Right kidney (tissue), 1 donor: ENCODE results near the gene COTL1.
"Not testable (repeated sequence)": the region's sequence is repeated elsewhere in the genome, so short reads cannot be mapped to it uniquely, and the experiment has no call there.

Experiments
- DNase-seq: peaks from one replicate; pipeline ENCODE4 v3.0.0-alpha.2; 2016

COTL1 gene

DNA sequence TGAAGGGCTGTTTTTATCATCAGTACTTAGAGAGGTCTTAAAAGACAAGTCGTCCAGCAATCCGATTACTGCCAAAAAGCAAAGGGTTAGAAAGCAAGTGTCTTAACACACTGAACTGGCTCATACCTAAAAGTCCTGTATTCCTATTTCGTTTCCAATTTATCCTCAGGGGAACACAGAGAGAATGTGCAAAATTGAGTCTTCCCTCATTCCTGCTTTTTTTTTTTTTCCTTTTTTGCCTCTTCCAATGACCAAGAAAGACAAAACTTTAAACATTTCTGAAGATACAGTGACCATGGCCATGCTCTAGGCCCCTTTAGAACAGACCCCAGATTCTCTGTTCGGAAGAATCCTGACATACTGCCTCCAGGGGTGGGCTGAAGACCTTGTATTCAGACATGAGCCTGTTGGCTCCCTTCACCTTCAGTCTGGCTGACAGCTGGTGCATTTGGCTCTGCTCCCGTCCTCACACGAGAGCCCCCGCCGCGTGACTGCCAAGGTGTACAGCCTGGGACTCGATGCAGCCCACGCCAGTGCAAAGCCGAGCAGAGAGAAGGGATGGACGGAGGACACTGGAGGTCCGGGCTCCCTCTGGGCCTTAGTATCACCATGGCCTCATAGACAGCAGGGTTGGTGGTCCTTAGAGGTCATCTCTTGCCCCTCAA, 47.0 kb downstream of the COTL1 start:
- DNase-seq, result no peak

DNA sequence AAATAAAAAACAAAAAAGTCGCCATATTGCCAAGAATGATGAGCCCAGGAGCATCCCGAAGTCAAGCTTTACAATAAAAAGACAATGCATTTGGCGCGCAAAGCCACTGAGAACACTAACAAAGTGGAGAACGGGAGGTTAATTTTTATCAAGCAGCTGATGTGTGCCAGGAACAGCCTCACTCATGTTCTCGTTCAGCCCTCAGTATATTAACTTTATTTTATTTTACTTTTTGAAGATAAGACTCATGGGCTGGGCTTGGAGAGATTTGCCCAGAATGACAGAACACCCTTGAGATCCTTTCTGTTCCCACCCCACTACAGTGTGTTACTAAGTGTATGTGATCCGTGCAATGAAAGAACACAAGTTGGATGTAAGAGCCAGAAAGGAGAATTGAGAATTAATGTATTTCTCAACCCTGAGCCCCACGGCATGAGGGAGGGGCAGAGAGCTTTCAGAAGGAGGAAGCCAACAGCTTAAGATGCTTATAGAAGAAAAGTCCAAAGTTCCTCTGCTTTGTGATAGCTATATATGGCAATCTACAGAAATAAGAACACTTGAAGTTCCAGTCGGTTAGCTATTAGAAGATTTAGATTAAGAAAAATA, 48.4 kb downstream of the COTL1 start:
- DNase-seq, result no peak

DNA sequence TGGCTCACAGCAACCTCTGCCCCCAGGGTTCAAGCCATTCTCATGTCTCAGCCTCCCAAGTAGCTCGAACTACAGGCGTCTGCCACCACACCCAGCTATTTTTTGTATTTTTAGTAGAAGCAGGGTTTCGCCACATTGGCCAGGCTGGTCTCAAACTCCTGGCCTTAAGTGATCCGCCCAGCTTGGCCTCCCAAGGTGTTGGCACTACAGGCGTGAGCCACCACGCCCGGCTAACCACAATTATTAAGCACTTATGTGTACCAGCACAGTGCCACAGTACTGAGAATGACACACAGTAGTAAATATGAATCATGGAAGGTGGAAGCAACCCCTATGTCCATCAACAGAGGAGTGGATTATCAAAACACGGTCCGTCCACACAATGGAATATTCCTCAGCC, 49.8 kb downstream of the COTL1 start:
- no peak for DNase-seq

DNA sequence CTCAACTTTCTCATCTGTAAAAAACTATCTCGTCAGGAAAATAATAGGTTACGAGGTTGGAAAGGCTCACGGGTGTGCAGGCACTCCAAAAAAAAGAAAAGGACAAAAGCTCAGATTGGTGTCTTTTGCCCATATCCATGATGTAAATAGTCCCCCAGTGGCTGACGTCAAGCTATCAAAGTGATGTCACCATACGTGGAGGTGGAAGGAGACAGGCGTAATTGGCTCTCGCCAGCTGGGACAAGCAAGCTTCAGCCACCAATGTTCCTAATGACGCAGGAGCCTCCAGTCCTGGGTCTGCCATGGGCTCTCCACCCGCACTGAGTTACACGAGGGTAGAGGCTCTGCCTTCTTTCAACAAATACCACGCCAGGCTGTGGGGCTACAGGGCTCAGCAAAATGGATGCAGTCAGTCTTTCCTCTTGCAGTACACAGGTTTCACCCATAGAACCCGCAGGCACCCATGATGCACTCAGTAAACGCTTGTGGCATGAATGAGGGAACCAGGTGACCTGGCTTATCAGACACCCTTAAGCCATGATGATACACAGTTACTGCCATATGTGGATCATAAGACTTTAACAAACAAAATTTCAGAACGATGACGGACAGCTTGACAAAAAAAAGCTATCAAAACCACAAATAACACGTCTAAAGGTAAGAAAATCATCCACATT, 50.5 kb downstream of the COTL1 start:
- DNase-seq, result no peak

DNA sequence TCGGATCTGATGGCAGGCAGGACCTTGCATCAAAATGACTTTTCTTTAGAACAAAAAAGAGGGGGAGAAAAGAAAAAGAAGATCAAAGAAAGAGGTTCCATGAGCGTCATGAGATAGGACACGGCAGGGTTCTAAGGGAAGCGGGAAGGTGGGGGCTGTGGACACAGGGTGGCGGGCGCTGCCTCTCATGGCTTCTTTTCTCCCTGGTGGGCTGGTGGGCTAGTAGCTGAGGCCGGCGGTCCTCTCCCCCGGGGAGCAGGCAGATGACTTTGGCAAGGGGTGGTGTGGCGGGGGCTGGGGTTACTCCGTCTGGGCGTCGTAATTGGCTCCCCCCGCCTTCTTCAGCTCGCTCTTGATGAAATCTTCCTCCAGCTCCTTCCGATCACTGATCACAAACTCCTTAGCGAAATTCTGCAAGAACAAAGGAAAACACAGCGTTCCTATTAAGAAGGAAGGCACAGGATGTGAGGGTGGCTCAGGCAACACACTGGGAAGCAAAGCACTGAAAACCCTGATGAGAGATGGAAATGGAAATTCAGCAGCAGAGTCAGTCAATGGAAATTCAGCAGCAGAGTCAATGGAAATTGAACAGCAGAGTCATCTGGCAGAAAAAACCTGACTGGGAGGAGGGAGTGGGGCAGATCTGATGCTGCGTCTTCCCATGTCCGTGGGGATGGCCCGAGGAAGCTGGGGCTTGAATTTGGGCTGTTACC, 51.2 kb downstream of the COTL1 start:
- no peak for DNase-seq

DNA sequence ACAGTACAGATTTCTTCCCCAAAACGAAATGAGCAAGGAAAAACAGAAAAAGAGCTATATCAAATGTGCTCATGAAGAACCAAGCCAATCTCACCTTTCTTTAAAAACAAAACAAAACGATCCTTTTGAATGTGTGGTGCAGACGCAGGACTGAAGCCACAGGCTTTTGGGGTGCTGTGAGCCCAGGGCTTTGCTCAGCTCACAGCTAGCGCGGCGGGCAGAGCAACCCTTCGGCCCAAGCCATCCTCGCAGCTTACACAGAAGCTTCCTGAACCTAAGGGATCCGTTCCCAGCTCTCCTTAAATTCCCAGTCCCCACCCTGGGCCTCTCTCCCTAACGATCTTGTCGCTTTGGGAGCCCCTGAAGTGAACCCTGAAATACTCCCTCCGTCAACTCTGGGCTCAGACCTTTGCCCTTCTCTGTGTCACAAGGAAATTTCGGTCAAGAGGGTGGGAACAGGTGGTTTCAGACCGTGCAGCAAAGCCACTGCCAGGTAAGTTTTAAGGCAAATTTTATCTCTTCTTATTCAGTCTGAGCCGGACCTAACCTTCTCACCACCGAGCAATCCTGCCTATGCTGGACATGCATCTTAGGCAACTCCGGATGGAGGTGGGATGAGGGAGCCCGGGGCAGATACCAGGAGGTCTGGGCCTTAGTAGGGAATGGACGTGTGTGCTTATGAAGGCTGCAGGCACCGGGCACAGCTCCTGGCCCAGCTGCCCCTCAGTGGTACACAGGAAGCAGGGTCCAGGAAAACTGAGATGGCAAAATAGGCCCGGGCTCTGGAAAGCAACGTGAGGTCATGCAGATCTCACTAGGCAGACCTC, 52.0 kb downstream of the COTL1 start:
- DNase-seq, result no peak

DNA sequence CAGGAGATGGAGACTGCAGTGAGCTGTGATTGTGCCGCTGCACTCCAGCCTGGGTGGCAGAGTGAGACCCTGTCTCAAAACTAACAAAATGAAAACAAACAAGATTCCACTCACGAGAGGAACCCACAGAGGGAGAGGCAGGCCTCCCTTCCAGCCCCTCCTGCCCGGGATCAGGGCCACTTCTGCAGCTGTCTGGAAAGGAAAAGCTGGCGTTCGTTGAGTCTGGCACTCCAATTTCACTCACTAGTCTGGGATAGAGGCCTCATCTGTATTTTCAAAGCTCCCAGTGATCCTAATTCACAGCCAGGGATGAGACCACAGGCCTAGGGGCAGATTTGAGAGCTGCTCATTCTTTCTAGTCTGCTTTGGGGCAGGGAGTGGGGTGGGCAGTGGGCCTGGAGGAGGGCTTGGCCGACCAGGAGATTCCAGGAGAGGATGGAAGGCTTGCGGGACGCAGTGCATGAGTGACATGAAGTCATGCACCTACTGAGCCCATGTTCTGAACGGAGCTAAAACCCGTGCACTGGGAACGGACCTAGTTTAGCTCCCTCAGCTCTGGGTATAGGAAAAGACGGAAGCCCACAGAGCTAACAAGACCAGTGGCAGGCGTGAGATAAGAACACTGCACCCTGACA, 54.0 kb downstream of the COTL1 start:
- DNase-seq, result no peak

DNA sequence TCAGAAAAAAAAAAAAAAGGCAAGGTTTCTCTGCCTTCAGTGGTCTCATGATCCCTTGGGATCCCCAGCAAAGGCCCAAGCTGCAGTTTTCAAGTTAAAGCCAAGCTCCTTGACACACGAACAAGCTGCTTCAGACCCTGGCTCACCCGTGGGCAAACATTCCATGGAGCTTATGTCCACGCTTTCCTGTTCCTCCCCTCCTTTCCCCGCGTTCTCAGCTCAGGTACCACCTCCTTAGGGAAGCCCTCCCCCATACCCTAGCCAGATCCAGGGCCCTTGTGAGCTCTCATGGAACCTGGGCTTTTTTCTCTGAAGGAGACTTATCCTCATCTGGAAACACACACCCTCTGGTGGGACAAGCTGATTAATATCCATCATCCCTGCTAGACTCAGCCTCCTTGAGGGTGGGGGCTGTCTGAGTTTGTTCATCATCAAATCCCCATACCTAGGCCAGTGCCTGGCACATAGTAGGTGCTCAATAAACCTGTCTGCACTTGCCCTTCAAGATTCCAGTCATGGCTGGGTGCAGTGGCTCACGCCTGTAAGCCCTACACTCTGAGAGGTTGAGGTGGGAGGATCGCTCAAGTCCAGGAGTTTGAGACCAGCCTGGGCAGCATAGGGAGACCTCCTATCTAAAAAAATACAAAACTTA, 54.7 kb downstream of the COTL1 start:
- DNase-seq, result no peak

DNA sequence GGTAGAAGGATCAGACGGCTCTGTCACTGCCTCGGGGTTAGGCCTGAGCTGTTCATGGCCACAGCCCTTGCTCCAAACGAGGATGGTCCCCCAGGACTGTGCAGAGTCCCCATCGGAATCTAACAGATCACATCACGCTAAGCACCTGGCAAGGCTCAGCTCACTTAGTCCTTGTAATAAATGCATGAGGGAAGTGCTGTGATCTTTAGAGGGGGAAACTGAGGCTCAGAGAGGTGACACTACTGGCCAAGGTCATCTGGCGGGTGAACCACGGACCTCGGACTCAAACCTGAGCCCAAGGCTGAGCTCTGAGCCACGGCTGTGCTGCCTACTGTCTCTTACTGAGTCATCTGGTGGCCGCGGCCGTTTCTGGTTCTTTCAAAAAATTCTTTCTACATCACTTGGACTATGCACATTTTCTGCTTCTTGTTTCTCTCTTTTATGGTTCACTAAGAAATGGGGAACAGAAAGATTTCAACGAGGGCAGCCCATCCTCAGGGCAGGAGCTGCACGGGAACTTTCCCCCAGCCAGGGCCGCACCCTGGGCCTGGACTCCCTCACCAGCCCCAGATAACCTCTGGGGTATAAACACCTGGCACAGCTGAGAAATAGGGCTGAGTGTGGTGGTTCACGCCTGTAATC, 55.6 kb downstream of the COTL1 start:
- DNase-seq, result no peak

DNA sequence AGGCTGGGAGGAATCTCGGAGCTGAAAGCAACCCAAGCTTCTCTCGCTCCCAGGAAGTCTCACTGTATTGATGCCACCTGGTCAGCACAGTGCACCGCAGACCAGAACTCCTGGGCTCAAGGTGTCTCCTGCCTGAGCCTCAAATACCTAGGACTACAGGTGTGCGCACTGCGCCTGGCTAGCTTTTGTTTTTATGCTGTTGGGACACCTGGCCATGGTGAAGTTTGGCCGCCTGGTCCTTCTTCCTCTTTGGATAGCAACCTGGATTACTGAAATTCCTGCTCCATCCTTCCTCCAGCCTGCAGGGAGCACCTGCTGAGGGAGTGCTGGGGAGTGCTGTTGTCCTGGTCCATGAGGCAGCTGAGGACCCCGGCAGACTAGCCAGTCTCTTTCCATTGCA, 56.6 kb downstream of the COTL1 start:
- no peak for DNase-seq

DNA sequence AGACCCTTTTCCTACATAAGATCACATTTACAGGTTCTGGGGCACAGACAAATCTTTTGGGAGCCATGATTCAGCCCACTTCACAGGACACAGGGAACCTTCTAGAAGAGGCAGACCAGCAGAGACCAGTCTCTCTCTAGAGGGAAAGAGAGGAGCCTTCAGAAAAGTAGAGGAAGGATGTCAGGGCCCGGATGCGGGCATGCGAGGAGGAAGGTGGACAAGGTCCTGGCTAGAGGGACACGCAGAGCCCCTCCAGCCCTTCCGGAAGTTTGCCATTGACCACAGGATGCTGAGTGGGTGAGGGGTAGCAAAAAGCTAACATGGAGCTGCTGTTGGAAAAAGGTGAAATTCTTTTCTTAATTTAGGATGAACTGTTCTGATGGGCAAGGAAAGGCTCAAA, 57.6 kb downstream of the COTL1 start:
- DNase-seq, result no peak

DNA sequence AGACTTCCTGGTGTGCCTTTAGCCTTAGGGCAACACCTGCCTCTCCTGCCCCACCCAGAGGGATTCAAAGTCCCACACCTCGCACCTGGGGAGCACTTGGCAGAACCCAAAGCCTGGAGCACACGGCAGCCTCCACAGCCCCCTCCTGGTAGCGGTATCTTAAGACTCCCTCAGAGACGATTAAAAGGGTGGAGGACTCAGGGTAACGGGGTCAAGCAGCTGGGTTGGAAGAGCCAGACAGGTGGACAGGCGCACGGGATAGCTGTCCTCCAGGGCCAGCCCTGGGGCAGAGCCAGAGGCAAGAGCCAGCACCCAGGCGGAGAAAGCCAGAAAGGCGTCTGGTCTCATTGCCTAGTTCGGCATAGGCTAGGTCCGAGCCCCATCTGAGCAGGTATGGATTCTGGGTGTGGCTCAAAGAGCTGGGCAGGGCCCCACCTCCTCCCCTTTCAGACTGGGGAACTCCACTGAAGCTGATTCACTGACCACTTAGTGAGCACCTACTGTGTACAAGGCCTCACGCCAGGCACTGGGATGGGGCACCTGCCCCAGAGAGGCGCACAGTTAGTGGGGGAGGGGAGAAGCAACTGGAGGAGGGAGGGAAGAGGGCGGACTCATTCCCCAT, 58.5 kb downstream of the COTL1 start:
- no peak for DNase-seq

DNA sequence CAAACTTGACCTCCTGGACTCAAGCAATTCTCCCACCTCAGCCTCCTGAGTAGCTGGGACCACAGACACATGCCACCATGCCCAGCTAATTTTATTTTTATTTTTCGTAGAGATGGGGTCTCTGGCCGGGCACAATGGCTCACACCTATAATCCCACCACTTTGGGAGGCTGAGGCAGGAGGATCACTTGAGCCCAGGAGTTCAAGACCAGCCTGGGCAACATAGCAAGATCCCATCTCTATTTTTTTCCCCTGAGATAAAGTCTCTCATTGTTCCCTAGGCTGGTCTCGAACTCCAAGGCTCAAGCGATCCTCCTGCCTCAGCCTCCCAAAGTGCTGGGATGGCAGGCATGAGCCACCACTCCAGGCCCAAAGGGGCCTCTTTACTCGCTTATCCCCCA, 59.0 kb downstream of the COTL1 start:
- not testable (repeated sequence) for DNase-seq

DNA sequence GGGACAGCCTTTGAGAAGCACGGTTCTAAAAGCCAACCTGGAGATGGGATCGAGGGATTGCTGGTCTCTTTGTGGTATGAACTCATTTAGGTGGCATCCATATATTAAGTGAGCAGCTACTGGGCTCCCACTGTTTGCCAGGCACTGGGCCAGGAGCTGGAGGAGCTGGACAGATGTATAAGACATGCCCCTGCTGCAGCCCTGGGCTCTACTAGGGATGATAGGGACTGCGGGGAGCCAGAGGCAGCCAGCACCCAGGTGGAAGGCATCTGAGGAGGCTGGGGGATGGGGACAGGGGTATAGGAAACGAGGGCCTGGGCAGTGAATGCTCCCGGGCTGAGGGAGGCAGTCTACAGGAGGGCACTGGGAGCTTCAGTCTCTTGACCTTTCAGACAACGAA, 60.4 kb downstream of the COTL1 start:
- no peak for DNase-seq

DNA sequence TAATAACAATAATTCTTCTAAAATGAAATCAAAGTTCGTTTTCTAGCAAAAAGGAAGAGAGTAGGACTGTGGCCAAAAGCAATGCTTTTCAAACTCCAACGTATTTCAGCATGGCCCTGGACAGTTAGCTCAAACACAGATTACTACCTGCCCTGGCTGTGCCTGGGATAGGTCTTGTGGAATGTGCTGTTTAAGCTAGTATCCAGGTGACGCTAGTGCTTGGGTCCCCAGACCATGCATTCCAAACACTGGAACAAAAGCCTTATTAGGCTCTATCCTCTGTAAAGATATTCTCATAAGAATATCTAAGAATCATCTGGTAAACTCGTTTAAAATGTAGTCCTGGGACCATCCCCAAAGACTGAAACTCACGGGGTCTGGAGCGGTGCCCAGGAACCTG, 60.8 kb downstream of the COTL1 start:
- no peak for DNase-seq

DNA sequence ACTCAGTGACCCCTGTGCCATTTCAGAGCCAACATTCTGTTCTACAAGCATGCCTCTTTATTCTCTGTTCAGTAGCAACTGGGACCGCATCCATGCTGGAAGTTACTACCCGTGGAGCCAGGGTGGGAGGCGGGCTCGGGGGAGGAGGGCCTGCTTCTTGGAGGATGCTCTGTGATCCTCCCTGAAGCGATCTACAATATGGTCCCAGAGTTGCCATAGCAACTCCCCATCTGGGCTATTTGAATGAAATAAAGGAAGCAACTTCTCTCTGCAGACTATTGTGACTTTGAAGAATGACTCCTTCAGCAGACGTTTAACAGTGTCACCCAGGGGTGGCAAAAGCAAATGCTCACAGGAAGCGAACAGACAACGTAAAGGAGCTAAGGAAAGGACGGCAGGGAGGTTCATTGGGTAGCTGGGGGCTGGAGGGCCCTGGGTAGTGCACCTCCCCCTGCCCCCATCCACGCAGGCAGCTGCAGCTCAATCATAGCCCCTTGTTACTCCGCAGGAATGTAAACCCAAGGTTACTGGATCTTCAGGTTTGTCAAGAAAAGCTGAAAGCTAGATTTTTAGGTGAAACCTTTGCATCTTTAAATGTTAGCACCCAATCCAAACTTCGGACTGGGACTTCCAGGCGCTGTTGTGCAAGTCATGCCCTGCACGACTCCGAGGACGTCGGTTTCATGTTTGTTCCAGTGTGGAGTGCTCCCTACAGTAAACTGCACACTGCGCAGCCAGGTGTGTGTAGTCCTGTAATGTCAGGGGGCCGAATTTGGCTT, 62.3 kb downstream of the COTL1 start:
- no peak for DNase-seq

DNA sequence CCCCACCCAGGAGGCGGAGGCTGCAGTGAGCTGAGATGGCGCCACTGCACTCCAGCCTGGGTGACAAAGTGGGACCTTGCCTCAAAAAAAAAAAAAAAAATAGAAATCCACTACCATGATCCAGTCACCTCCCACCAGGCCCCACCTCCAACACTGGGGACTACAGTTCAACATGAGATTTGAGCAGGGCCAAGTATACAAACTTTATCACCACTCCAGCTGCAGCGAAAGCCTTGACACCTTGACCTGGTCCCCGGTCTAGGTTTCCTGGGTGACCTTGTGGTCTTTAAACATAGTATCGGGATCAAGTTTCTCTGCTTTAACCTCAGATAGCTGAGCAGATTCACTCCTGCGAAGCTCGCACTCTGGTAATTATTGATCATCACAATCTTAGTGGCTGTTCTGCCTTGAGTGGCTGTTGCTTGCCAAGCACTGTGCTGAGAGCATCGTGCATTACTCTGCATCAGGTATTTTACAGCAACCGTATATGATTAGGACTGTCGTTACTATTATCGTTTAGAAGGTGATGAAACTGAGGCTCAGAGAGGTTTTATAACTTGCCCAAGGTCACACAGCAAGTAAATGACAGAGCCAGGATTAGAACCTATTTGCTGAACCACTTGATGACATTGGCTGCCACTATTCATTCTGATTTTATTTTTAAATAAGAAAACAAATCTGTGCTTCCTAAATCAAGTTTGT, 63.1 kb downstream of the COTL1 start:
- DNase-seq, result no peak

DNA sequence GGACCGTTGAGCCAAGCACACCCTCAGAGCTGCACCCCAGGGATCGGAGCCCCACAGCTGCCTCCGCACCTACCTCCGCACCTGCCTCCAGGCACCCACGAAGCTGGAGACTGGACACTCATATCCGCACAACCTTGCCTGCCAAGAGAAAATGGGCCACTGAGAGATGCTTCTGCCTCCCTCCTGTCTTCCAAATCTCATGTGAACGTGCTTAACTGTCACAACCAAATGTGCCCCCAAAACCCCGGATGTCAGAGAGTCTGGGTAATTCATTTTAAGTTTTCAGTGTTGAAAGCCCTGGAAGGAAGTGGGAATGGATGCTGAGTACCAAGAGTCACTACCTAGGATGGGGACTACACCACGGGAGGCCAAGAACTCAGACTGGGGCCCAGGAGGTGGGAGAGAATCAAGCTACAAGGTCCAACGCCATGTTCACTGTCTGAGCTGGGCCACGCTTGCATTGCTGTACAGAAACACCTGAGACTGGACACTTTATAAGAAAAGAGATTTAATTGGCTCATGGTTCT, 63.9 kb downstream of the COTL1 start:
- no peak for DNase-seq

DNA sequence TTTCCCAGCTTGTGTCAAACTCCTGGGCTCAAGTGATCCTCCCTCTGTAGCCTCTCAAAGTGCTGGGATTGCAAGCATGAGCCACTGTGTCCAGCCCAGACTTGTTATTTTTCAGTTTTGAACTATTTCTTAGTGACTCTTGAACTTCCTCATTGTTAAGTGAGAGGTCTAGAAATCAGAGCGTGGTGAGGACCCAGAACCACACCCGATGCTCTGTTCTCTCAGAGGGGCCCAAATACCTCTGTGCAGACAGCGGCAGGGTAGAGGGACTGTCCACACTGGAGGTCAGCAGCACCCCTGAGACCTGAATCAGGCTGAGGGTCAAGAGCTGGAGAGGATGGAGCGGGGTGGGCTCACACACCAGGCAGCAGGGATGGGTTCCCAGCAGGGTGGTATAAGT, 65.7 kb downstream of the COTL1 start:
- no peak for DNase-seq
